ENCODE measurements around the gene CSNK1G1.

DNA sequence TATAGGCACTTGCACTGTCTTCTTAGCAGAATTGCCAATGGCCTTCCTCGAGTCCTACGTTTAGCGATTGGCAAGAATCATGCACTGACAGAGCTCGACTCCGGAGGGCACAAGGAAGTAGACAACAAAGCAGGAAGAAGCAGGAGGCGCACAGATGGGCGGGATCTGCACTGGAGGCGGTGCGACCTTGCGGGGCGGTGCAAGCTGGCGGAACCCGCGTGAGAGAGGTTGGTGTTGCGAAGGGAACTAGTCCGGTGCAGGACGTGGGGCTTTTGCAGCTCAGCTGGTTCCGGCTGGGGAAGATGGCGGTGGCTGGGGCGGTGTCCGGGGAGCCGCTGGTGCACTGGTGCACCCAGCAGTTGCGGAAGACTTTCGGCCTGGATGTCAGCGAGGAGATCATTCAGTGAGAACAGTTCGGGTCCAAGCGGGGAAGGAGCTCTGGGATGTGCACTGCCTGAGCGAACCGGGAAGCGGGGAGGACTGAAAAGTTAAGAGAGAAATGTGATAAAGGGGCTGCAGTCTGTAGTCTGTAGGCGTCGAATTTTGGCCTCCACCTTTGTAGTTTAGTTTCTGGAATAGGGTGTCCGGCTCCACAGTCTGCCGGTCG lies 31.7 kb upstream of the CSNK1G1 start, which contains the start of gene TRIP4:
- TF ChIP-seq, protein P1, sequence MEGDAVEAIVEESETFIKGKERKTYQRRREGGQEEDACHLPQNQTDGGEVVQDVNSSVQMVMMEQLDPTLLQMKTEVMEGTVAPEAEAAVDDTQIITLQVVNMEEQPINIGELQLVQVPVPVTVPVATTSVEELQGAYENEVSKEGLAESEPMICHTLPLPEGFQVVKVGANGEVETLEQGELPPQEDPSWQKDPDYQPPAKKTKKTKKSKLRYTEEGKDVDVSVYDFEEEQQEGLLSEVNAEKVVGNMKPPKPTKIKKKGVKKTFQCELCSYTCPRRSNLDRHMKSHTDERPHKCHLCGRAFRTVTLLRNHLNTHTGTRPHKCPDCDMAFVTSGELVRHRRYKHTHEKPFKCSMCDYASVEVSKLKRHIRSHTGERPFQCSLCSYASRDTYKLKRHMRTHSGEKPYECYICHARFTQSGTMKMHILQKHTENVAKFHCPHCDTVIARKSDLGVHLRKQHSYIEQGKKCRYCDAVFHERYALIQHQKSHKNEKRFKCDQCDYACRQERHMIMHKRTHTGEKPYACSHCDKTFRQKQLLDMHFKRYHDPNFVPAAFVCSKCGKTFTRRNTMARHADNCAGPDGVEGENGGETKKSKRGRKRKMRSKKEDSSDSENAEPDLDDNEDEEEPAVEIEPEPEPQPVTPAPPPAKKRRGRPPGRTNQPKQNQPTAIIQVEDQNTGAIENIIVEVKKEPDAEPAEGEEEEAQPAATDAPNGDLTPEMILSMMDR (conservative IDR thresholded peaks at IDR 0.05; ENCODE audit: low read depth, low read length) = no peak
- TF ChIP-seq RAD21 (IDR thresholded peaks at IDR 0.05; ENCODE audit: low read length) = peak; percentile 39
